Esophagus (tissue), 2 donors: ENCODE measurements around the gene DENND4C. TPM values are rescaled to one million over a fixed set of nuclear protein-coding genes. Genes with fewer than 3 reads are reported as not detected.

ENCODE experiments used
- H3K27ac ChIP-seq, 2 donors: one replicate each; pipeline ENCODE4 v1.5.1; 2013; ENCODE audit warnings: low read depth in 2 of 2, mild to moderate bottlenecking in 2 of 2, inconsistent platforms in 1 of 2, low read length in 1 of 2, moderate library complexity in 1 of 2
- H3K27me3 ChIP-seq, 2 donors: one replicate each; pipeline ENCODE4 v1.6.1; 2013; ENCODE audit warnings: low read length in 2 of 2, control low read depth in 1 of 2, mild to moderate bottlenecking in 1 of 2; ENCODE audit not compliant: insufficient read depth in 2 of 2, control insufficient read depth in 1 of 2
- H3K36me3 ChIP-seq, 2 donors: one replicate each; pipeline ENCODE4 v1.6.1; 2013; ENCODE audit warnings: low read length in 1 of 2; ENCODE audit not compliant: control insufficient read depth in 2 of 2, insufficient read depth in 2 of 2
- H3K4me1 ChIP-seq, 2 donors: one replicate each; pipeline ENCODE4 v1.6.1; 2013; ENCODE audit warnings: low read length in 1 of 2; ENCODE audit not compliant: control insufficient read depth in 2 of 2, insufficient read depth in 2 of 2
- H3K4me3 ChIP-seq, 2 donors: one replicate each; pipeline ENCODE4 v1.5.1; 2013; ENCODE audit warnings: low read length in 2 of 2, mild to moderate bottlenecking in 2 of 2, low read depth in 1 of 2, moderate library complexity in 1 of 2
- H3K9me3 ChIP-seq, 2 donors: one replicate each; pipeline ENCODE4 v1.6.1; 2013; ENCODE audit warnings: mild to moderate bottlenecking in 2 of 2, low read depth in 1 of 2, low read length in 1 of 2, moderate library complexity in 1 of 2; ENCODE audit not compliant: control insufficient read depth in 2 of 2, insufficient read depth in 1 of 2
- WGBS, 2 donors: extraction: QIAGEN DNeasy Blood & Tissue Kit; methylation state at CpG; one replicate each; pipeline ENCODE4 v1.1.7; 2013; 5-methylcytosine and 5-hydroxymethylcytosine counted together
- polyA plus RNA-seq, 2 donors: library from polyadenylated mRNA; stranded (reverse); fragments of 200-250 nt; gene quantifications; one replicate each; pipeline ENCODE4 v1.2.3, GENCODE V29; 2013
- donor health status: healthy with polysubstance abuse.
- donor health status: Bipolar disorder and iron deficiency.

DENND4C gene
- polyA plus RNA-seq, 2 donors = 6.8 to 9.1 TPM

GRCh38 chr9:19320495-19320894, 90.0 kb downstream of the DENND4C start:
- Histone ChIP-seq H3K36me3 (peaks cover 0 to 3% of the 10 kb centered on the region in 2 donors), H3K4me3 (no peak overlapping the region), H3K27ac (no peak overlapping the region), H3K9me3 (no peaks in the 10 kb centered on the region), H3K4me1 (no peaks in the 10 kb centered on the region), H3K27me3 (no peaks in the 10 kb centered on the region)
- WGBS, 2 donors = 61 to 71% methylated on average over 1 of the region's 1 CpG

GRCh38 chr9:19331877-19332276, 101.4 kb downstream of the DENND4C start:
- Histone ChIP-seq H3K4me1 (no peaks in the 10 kb centered on the region), H3K4me3 (no peak overlapping the region), H3K36me3 (peaks cover 0 to 2% of the 10 kb centered on the region in 2 donors), H3K27ac (no peak overlapping the region), H3K9me3 (no peaks in the 10 kb centered on the region), H3K27me3 (no peaks in the 10 kb centered on the region)
- WGBS, 2 donors = 95 to 96% methylated on average over 2 of the region's 2 CpGs

GRCh38 chr9:19336166-19336565, 105.7 kb downstream of the DENND4C start:
- H3K9me3 ChIP-seq = no peaks in the 10 kb centered on the region
- H3K4me3 ChIP-seq = no peak overlapping the region
- peaks cover 2 to 3% of the 10 kb centered on the region in 2 donors for H3K36me3 ChIP-seq
- no peak overlapping the region for H3K27ac ChIP-seq
- no peaks in the 10 kb centered on the region for H3K27me3 ChIP-seq
- WGBS, 2 donors = 92 to 97% methylated on average over 7 of the region's 7 CpGs
- no peaks in the 10 kb centered on the region for H3K4me1 ChIP-seq

GRCh38 chr9:19342947-19343346, 112.5 kb downstream of the DENND4C start:
- 79 to 84% methylated on average over 2 of the region's 2 CpGs for WGBS, 2 donors
- Histone ChIP-seq H3K4me1 (no peaks in the 10 kb centered on the region), H3K27me3 (no peaks in the 10 kb centered on the region), H3K27ac (no peak overlapping the region), H3K36me3 (peaks cover 0 to 10% of the 10 kb centered on the region in 2 donors), H3K4me3 (no peak overlapping the region), H3K9me3 (no peaks in the 10 kb centered on the region)

GRCh38 chr9:19358701-19359100, 128.2 kb downstream of the DENND4C start:
- Histone ChIP-seq H3K9me3 (no peaks in the 10 kb centered on the region), H3K4me1 (no peaks in the 10 kb centered on the region), H3K4me3 (no peak overlapping the region), H3K27me3 (no peaks in the 10 kb centered on the region), H3K36me3 (peaks cover 3 to 12% of the 10 kb centered on the region in 2 donors), H3K27ac (no peak overlapping the region)
- 77 to 80% methylated on average over 3 of the region's 3 CpGs for WGBS, 2 donors

- no peak overlapping the region for H3K27ac ChIP-seq
- WGBS, 2 donors = 84 to 87% methylated on average over 2 of the region's 2 CpGs
- H3K27me3 ChIP-seq = no peaks in the 10 kb centered on the region
- H3K4me3 ChIP-seq = no peak overlapping the region
- H3K9me3 ChIP-seq = no peaks in the 10 kb centered on the region
- H3K36me3 ChIP-seq = peaks cover 0 to 2% of the 10 kb centered on the region in 2 donors
- no peaks in the 10 kb centered on the region for H3K4me1 ChIP-seq
These were observed 138.6 kb downstream of the DENND4C start for GRCh38 chr9:19369107-19369506.

GRCh38 chr9:19371942-19372341, 141.4 kb downstream of the DENND4C start:
- peaks cover 8 to 16% of the 10 kb centered on the region in 2 donors for H3K36me3 ChIP-seq

GRCh38 chr9:19372567-19372966, 142.1 kb downstream of the DENND4C start:
- Histone ChIP-seq H3K36me3 (peaks cover 8 to 14% of the 10 kb centered on the region in 2 donors), H3K9me3 (no peaks in the 10 kb centered on the region), H3K27ac (no peak overlapping the region), H3K27me3 (no peaks in the 10 kb centered on the region), H3K4me3 (no peak overlapping the region), H3K4me1 (no peaks in the 10 kb centered on the region)
- 94% methylated on average over 8 of the region's 8 CpGs for WGBS, 2 donors

More at GRCh38 chr9:19371942-19372341, 141.4 kb downstream of the DENND4C start:
- WGBS, 2 donors = 62 to 70% methylated on average over 5 of the region's 5 CpGs
- no peaks in the 10 kb centered on the region for H3K27me3 ChIP-seq
- H3K9me3 ChIP-seq = no peaks in the 10 kb centered on the region
- H3K4me1 ChIP-seq = no peaks in the 10 kb centered on the region
- no peak overlapping the region for H3K27ac ChIP-seq
- H3K4me3 ChIP-seq = no peak overlapping the region

- H3K9me3 ChIP-seq = no peaks in the 10 kb centered on the region
These were observed 143.0 kb downstream of the DENND4C start for GRCh38 chr9:19373527-19373926.

GRCh38 chr9:19375538-19375937, 145.0 kb downstream of the DENND4C start:
- Histone ChIP-seq H3K36me3 (peaks cover 8 to 14% of the 10 kb centered on the region in 2 donors), H3K27me3 (no peaks in the 10 kb centered on the region), H3K4me1 (no peaks in the 10 kb centered on the region), H3K27ac (no peak overlapping the region), H3K4me3 (no peak overlapping the region), H3K9me3 (no peaks in the 10 kb centered on the region)

More at GRCh38 chr9:19373527-19373926, 143.0 kb downstream of the DENND4C start:
- Histone ChIP-seq H3K36me3 (peaks cover 8 to 14% of the 10 kb centered on the region in 2 donors), H3K27me3 (no peaks in the 10 kb centered on the region), H3K4me1 (no peaks in the 10 kb centered on the region), H3K27ac (no peak overlapping the region), H3K4me3 (no peak overlapping the region)
